ENCODE results near the gene NELL1.

- TF ChIP-seq, protein P1, sequence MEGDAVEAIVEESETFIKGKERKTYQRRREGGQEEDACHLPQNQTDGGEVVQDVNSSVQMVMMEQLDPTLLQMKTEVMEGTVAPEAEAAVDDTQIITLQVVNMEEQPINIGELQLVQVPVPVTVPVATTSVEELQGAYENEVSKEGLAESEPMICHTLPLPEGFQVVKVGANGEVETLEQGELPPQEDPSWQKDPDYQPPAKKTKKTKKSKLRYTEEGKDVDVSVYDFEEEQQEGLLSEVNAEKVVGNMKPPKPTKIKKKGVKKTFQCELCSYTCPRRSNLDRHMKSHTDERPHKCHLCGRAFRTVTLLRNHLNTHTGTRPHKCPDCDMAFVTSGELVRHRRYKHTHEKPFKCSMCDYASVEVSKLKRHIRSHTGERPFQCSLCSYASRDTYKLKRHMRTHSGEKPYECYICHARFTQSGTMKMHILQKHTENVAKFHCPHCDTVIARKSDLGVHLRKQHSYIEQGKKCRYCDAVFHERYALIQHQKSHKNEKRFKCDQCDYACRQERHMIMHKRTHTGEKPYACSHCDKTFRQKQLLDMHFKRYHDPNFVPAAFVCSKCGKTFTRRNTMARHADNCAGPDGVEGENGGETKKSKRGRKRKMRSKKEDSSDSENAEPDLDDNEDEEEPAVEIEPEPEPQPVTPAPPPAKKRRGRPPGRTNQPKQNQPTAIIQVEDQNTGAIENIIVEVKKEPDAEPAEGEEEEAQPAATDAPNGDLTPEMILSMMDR (IDR thresholded peaks at IDR 0.05) = no peak
- no peak for TF ChIP-seq POLR2A (IDR thresholded peaks at IDR 0.05)
These were observed 60.3 kb downstream of the NELL1 start for GRCh38 chr11:20729597-20730105.
